ENCODE results near the gene RASA1.

RASA1 gene

DNA sequence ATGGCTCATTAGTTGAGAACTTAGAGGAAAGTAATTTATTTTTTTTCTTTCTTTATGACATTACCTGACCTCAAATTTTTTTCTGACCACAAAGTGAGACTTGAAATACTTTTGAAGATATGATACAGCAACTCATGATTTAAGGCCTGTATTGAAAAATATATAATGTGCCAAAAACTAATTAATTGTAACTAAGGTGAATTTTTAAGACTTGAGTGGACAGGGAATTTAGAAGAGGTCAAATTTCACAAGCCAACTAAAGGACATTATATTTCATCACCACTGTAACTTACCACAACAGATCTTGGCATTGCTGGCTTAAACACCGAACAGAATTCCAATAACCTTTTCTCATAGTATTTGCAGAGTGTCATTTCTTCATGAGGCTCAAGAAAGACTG, 143.2 kb downstream of the RASA1 start:
- H3K4me3 Mint-ChIP-seq = peak overlapping the region; percentile 97
- no peak for DNase-seq
- H3K27ac Mint-ChIP-seq = no peak overlapping the region
- peaks cover 7% of the 10 kb centered on the region for H3K27me3 Mint-ChIP-seq (ENCODE audit: low read depth, poor library complexity)
- H3K9me3 Mint-ChIP-seq = no peaks in the 10 kb centered on the region
- TF ChIP-seq, protein P1, sequence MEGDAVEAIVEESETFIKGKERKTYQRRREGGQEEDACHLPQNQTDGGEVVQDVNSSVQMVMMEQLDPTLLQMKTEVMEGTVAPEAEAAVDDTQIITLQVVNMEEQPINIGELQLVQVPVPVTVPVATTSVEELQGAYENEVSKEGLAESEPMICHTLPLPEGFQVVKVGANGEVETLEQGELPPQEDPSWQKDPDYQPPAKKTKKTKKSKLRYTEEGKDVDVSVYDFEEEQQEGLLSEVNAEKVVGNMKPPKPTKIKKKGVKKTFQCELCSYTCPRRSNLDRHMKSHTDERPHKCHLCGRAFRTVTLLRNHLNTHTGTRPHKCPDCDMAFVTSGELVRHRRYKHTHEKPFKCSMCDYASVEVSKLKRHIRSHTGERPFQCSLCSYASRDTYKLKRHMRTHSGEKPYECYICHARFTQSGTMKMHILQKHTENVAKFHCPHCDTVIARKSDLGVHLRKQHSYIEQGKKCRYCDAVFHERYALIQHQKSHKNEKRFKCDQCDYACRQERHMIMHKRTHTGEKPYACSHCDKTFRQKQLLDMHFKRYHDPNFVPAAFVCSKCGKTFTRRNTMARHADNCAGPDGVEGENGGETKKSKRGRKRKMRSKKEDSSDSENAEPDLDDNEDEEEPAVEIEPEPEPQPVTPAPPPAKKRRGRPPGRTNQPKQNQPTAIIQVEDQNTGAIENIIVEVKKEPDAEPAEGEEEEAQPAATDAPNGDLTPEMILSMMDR (IDR thresholded peaks at IDR 0.05) = no peak
- H3K36me3 Mint-ChIP-seq (ENCODE audit: low read depth) = peaks cover 43% of the 10 kb centered on the region
- H3K4me1 Mint-ChIP-seq = peaks cover 27% of the 10 kb centered on the region

DNA sequence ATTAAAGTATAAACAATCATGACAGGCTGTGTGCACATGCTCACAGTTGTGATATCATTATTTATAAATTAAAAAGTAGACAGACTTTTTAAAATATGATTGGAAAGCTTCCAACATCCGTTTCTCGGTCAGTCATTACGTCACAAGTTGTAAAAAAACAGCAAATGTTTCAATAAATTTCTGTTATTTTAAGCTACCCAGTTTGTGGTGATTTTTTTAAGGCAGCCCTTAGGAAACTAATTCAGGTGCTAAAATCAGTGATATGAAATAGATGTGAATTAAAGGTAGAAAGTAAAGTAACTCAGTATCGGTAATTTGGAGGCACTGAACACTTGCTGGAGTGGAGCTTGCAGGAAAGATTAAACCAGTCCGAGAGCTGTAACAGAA, 143.9 kb downstream of the RASA1 start:
- Mint-ChIP-seq H3K9me3 (no peaks in the 10 kb centered on the region), H3K4me1 (peaks cover 27% of the 10 kb centered on the region), H3K27ac (peak overlapping the region; percentile 94), H3K36me3 (ENCODE audit: low read depth) (peaks cover 38% of the 10 kb centered on the region), H3K4me3 (peak overlapping the region; percentile 97), H3K27me3 (ENCODE audit: low read depth, poor library complexity) (peaks cover 7% of the 10 kb centered on the region)
- no peak for DNase-seq
- TF ChIP-seq, protein P1 (IDR thresholded peaks at IDR 0.05) = no peak

DNA sequence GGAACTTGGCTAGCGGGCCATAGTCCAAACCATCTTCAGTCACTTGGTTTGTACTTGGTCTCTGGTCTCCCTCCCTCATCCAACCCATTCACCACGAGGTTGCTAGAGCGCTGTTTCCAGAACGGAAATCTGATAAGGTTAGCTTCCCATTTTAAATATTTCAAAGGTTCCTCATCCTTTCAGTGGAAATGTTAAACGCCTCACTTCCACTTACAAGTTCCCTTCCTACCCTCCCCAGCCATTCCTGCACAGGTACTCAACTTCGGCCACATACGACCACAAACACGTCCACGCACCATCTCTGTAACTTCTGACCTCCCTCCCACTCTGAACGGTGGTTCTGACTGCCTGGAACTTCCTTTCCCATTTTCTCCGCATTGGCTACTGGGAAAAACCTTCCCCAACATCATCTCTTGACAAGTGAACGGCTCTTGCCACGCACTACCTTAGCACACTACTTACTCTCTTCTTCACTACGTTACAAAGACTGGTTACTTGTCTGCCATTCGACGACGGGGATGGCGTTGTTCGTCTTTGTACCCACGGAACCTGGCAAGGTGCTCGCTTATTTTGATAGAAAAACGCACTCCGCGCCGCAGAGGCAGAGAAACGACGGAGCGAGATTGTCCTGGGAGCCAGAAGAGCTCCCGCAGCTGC, 144.4 kb downstream of the RASA1 start:
- TF ChIP-seq, protein P1 (IDR thresholded peaks at IDR 0.05) = no peak
- no peaks in the 10 kb centered on the region for H3K9me3 Mint-ChIP-seq
- peaks cover 27% of the 10 kb centered on the region for H3K4me1 Mint-ChIP-seq
- H3K27me3 Mint-ChIP-seq (ENCODE audit: low read depth, poor library complexity) = peaks cover 8% of the 10 kb centered on the region
- peak overlapping the region; percentile 97 for H3K4me3 Mint-ChIP-seq
- H3K36me3 Mint-ChIP-seq (ENCODE audit: low read depth) = peaks cover 33% of the 10 kb centered on the region
- peak; percentile 7 for DNase-seq
- peak overlapping the region; percentile 94 for H3K27ac Mint-ChIP-seq

GRCh38 chr5:87412630-87413342, 145.1 kb downstream of the RASA1 start, which contains the start of gene CCNH:
CCNH (minus strand) TSS chr5:87412930; CDS start chr5:87412794, 136 bp downstream.
- Mint-ChIP-seq H3K4me3 (peak within 1 kb of the TSS; percentile 97), H3K4me1 (peaks cover 27% of the 10 kb centered on the region), H3K27me3 (ENCODE audit: low read depth, poor library complexity) (peaks cover 12% of the 10 kb centered on the region), H3K9me3 (no peaks in the 10 kb centered on the region), H3K27ac (peak within 1 kb of the TSS; percentile 94), H3K36me3 (ENCODE audit: low read depth) (peaks cover 26% of the 10 kb centered on the region)
- TF ChIP-seq, protein P1 (IDR thresholded peaks at IDR 0.05) = no peak
- DNase-seq = peak; percentile 93

DNA sequence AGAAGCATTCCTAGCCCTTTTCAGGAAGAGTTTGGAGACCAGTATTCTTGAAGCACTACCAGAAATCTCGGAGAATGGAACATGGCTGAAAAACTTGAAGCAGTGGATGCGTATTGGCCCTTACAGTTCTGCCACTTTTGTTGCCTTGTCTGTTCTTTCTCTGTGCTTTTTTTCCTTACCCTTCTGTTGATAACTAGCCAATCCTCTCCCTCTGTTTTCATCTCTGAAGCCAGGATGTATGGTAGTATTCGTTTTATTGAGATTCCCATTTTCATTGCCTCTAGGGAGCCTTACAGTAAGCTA, 145.6 kb downstream of the RASA1 start:
- H3K36me3 Mint-ChIP-seq (ENCODE audit: low read depth) = peaks cover 21% of the 10 kb centered on the region
- H3K27me3 Mint-ChIP-seq (ENCODE audit: low read depth, poor library complexity) = peaks cover 12% of the 10 kb centered on the region
- peaks cover 27% of the 10 kb centered on the region for H3K4me1 Mint-ChIP-seq
- no peak for DNase-seq
- TF ChIP-seq, protein P1 (IDR thresholded peaks at IDR 0.05) = no peak
- H3K27ac Mint-ChIP-seq = peak overlapping the region; percentile 94
- no peaks in the 10 kb centered on the region for H3K9me3 Mint-ChIP-seq
- H3K4me3 Mint-ChIP-seq = peak overlapping the region; percentile 97
